Mucosa of descending colon (tissue), 3 donors: ENCODE measurements around the gene DEXI. TPM values are rescaled to one million over a fixed set of nuclear protein-coding genes. Genes with fewer than 3 reads are reported as not detected.

Source experiments
- ATAC-seq: fragments of 200-7000 bp; cut with Tn5 transposase; one replicate; pipeline ENCODE4 v1.9.1; 2020; ENCODE audit warnings: mild to moderate bottlenecking, moderate library complexity
- DNase-seq, 3 donors: peaks; one replicate each; pipeline ENCODE4 v3.0.0-alpha.2; 2020
- H3K36me3 ChIP-seq: fragments of 200-600 bp; one replicate; pipeline ENCODE4 v1.8.0; 2021; ENCODE audit warnings: low read depth, mild to moderate bottlenecking
- H3K4me1 ChIP-seq: fragments of 200-600 bp; one replicate; pipeline ENCODE4 v1.8.0; 2021; ENCODE audit warnings: low read depth, mild to moderate bottlenecking
- H3K4me3 ChIP-seq: fragments of 200-600 bp; one replicate; pipeline ENCODE4 v1.8.0; 2021; ENCODE audit warnings: mild to moderate bottlenecking
- H3K9me3 ChIP-seq: fragments of 200-600 bp; one replicate; pipeline ENCODE4 v1.8.0; 2021; ENCODE audit warnings: mild to moderate bottlenecking
- CTCF ChIP-seq: fragments of 200-600 bp; IDR thresholded peaks from one replicate; pipeline ENCODE4 v1.8.0; 2022; ENCODE audit warnings: antibody characterized with exemption, mild to moderate bottlenecking
- intact Hi-C, 2 donors: fragments of 100-400 bp; cut with DNase I in 1 of 2; cut with micrococcal nuclease in 1 of 2; formaldehyde crosslinking; loops; one replicate each; pipeline versions ENCODE4 v1.11.0 to v1.11.1; 2022; cut with DNase I, micrococcal nuclease
- total RNA-seq, 3 donors: library from RNA; stranded (reverse); fragmentation: NEBNext Ultra II Directional in 2 of 3; extraction: Animal tissue kit (Norgen Biotek cat#: 25700) in 2 of 3; gene quantifications; one replicate each; pipeline versions ENCODE4 v1.2.1 to v1.2.4, GENCODE V29; 2021 to 2023
- donor health status: DM: no; HTN: no; CAD: no; lungs with moderate emphysema.
- donor health status: DM: no; HTN: no; CAD: no.
- donor health status: DM: no; HTN: yes; CAD: no.

The DEXI gene
- total RNA-seq, 3 donors from 2014 or later, result 18.0 to 44.8 (median 26.6) TPM

GRCh38 chr16:10972819-10973464, 30.7 kb upstream of the DEXI start:
- no peak overlapping the region for H3K4me3 ChIP-seq
- no peaks in the 10 kb centered on the region for H3K36me3 ChIP-seq
- H3K4me1 ChIP-seq, result no peaks in the 10 kb centered on the region
- TF ChIP-seq CTCF, result no peak
- DNase-seq, result no peak
- no peaks in the 10 kb centered on the region for H3K9me3 ChIP-seq
- ATAC-seq, result no peak
- intact Hi-C loops, result loop anchor here (5.0 to 10.0 kb wide), 2 partner anchors 282 to 284 kb away; partner anchors contain the start of gene SOCS1 (in 2 of the 2)

DNA sequence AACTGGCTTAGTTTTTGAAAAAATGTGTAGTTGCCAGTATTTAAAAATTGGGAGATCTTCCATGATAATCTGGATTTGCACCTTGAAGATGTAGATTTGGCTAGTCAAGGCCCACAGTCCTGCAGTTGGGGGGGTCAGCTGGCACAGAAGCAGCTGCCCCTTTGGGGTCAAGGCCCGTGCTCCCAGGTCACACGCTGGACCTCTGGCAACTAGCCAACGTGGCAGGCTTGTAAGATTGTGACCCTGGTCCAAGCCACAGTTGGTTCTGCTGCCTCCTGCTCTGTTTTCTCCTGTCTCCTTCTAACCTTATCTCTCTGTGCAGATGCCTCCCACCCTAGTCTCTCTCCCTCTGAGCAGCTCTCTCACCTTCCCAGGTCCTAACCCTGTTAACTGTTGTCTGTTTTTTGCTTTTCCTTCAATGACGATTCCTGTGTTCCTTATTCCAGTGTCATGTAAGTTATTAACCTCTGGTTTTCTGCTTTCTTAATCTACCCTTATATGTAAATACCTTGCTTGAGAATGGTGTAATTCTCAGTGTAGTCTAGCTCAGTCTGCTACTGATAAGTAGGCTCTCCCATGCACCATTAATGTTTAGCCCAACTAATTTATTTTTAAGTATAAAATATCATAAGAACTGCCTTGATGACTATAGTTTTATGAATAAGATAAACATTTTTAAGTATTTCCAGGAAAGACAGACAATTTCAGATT, 30.0 kb upstream of the DEXI start:
- Histone ChIP-seq H3K36me3 (no peaks in the 10 kb centered on the region), H3K4me1 (no peaks in the 10 kb centered on the region), H3K4me3 (no peak overlapping the region), H3K9me3 (no peaks in the 10 kb centered on the region)
- intact Hi-C loops, result loop anchor here (5.0 to 10.0 kb wide), 2 partner anchors 283 to 285 kb away; partner anchors contain the start of gene SOCS1 (in 2 of the 2)
- no peak for ATAC-seq
- no peak for TF ChIP-seq CTCF
- DNase-seq, result no peak

- no peak overlapping the region for H3K4me3 ChIP-seq
- DNase-seq, result peak in 1 of 3 donors; percentile 81
- H3K36me3 ChIP-seq, result no peaks in the 10 kb centered on the region
- intact Hi-C loops, result loop anchor here (2.0 to 10.0 kb wide), 3 partner anchors 283 to 385 kb away; partner anchors contain the start of gene SOCS1 (in 2 of the 2)
- TF ChIP-seq CTCF, result peak; percentile 39
- no peaks in the 10 kb centered on the region for H3K4me1 ChIP-seq
- no peaks in the 10 kb centered on the region for H3K9me3 ChIP-seq
- peak; percentile 83 for ATAC-seq
Measured at GRCh38 chr16:10971560-10971961, 29.3 kb upstream of the DEXI start.

GRCh38 chr16:10970065-10970464, 27.8 kb upstream of the DEXI start:
- no peak overlapping the region for H3K4me3 ChIP-seq
- DNase-seq (no peak), ATAC-seq (no peak)
- no peaks in the 10 kb centered on the region for H3K36me3 ChIP-seq
- no peaks in the 10 kb centered on the region for H3K4me1 ChIP-seq
- no peaks in the 10 kb centered on the region for H3K9me3 ChIP-seq
- no peak for TF ChIP-seq CTCF
- intact Hi-C loops, result loop anchor here (2.0 to 10.0 kb wide), 3 partner anchors 285 to 387 kb away; partner anchors contain the start of gene SOCS1 (in 2 of the 2)

DNA sequence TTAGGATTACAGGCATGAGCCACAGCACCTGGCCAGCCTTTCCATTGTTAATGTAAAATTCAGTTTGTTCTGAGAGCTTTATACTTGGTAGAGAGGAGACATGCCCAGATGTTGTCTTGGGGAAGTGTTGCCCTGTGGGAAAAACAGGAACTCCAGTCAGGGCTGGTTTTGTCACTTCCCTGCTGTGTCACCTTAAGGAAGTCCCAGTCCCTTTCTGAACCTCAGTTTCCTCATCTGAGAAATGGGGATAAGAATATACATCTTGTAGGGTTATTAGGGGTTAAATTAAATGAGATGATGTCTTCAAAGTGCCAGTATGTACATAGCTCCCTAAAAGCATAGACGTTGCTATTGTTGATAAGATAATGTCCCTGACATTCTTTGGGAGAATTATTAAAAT, 27.3 kb upstream of the DEXI start:
- H3K4me1 ChIP-seq, result no peaks in the 10 kb centered on the region
- intact Hi-C loops, result loop anchor here (2.0 to 10.0 kb wide), 4 partner anchors 285 to 388 kb away; partner anchors contain the start of gene SOCS1 (in 2 of the 2)
- no peaks in the 10 kb centered on the region for H3K9me3 ChIP-seq
- TF ChIP-seq CTCF, result no peak
- no peak for ATAC-seq
- H3K36me3 ChIP-seq, result no peaks in the 10 kb centered on the region
- DNase-seq, result no peak
- H3K4me3 ChIP-seq, result no peak overlapping the region
